ENCODE measurements around the gene OSTM1. TPM values are rescaled to one million over a fixed set of nuclear protein-coding genes. Genes with fewer than 3 reads are reported as not detected.
"Not testable (repeated sequence)": the region's sequence is repeated elsewhere in the genome, so short reads cannot be mapped to it uniquely, and the experiment has no call there.

The OSTM1 gene
- total RNA-seq, 4 donors from 2014 or later, result 26.3 to 327 (median 58.4) TPM

- in situ Hi-C loops (cut with MboI; ENCODE audit: low pct_ligation_motif_present in 1 of 4, low pct_unique_long_range_greater_than_20kb in 1 of 4, low sequenced_read_pairs in 3 of 4) (no loop called here), intact Hi-C loops (cut with DNase I; ENCODE audit: low total_unique reads) (no loop called here)
- no peak overlapping the region for H3K27ac ChIP-seq
- TF ChIP-seq POLR2AphosphoS5 (IDR thresholded peaks at IDR 0.05) (no peak), POLR2A (IDR thresholded peaks at IDR 0.05) (no peak), EP300 (IDR thresholded peaks at IDR 0.05; ENCODE audit: low read depth) (no peak), CTCF (IDR thresholded peaks at IDR 0.05) (no peak)
- 80 to 96% methylated on average over 1 to 15 of the region's 15 CpGs for WGBS, 2 donors (ENCODE audit: low coverage in 1 of 2)
- peaks cover 0 to 19% (median 15%) of the 10 kb centered on the region in 4 donors for H3K4me1 ChIP-seq
- H3K36me3 ChIP-seq, result no peaks in the 10 kb centered on the region
- DNase-seq, result no peak
- no peaks in the 10 kb centered on the region for H3K27me3 ChIP-seq
- no peak overlapping the region for H3K4me3 ChIP-seq
- peaks cover 11 to 12% of the 10 kb centered on the region in 2 donors for H3K9me3 ChIP-seq
Measured at GRCh38 chr6:108004861-108005260, 69.7 kb downstream of the OSTM1 start.

- Histone ChIP-seq H3K4me3 (peak overlapping the region in 1 of 4 donors; percentile 29), H3K36me3 (no peaks in the 10 kb centered on the region), H3K4me1 (peaks cover 0 to 19% (median 15%) of the 10 kb centered on the region in 4 donors), H3K9me3 (no peaks in the 10 kb centered on the region), H3K27ac (peak overlapping the region; percentile 78 to 89 (median 86)), H3K27me3 (no peaks in the 10 kb centered on the region)
- peak; percentile 67 for DNase-seq
- in situ Hi-C loops (cut with MboI; ENCODE audit: low pct_ligation_motif_present in 1 of 4, low pct_unique_long_range_greater_than_20kb in 1 of 4, low sequenced_read_pairs in 3 of 4) (no loop called here), intact Hi-C loops (cut with DNase I; ENCODE audit: low total_unique reads) (no loop called here)
- WGBS, 2 donors (ENCODE audit: low coverage in 1 of 2), result 30 to 46% methylated on average over 5 to 9 of the region's 9 CpGs
- TF ChIP-seq POLR2AphosphoS5 (IDR thresholded peaks at IDR 0.05), result peak in 2 of 3 donors; percentile 56 to 73
- TF ChIP-seq EP300 (IDR thresholded peaks at IDR 0.05; ENCODE audit: low read depth), result no peak
- no peak for TF ChIP-seq CTCF (IDR thresholded peaks at IDR 0.05)
- TF ChIP-seq POLR2A (IDR thresholded peaks at IDR 0.05), result peak; percentile 57
Measured at GRCh38 chr6:108002365-108003221, 71.9 kb downstream of the OSTM1 start.

- no peaks in the 10 kb centered on the region for H3K36me3 ChIP-seq
- H3K4me3 ChIP-seq, result no peak overlapping the region
- TF ChIP-seq EP300 (IDR thresholded peaks at IDR 0.05; ENCODE audit: low read depth) (no peak), POLR2AphosphoS5 (IDR thresholded peaks at IDR 0.05) (no peak)
- H3K27ac ChIP-seq, result peak overlapping the region; percentile 75 to 89 (median 86)
- WGBS, 2 donors (ENCODE audit: low coverage in 1 of 2), result 47 to 53% methylated on average over 5 to 7 of the region's 7 CpGs
- peaks cover 0 to 19% (median 15%) of the 10 kb centered on the region in 4 donors for H3K4me1 ChIP-seq
- in situ Hi-C loops (cut with MboI; ENCODE audit: low pct_ligation_motif_present in 1 of 4, low pct_unique_long_range_greater_than_20kb in 1 of 4, low sequenced_read_pairs in 3 of 4), result no loop called here
- DNase-seq, result no peak
- no peaks in the 10 kb centered on the region for H3K9me3 ChIP-seq
- intact Hi-C loops (cut with DNase I; ENCODE audit: low total_unique reads), result no loop called here
- H3K27me3 ChIP-seq, result no peaks in the 10 kb centered on the region
Measured at GRCh38 chr6:108001696-108002231, 72.8 kb downstream of the OSTM1 start.

GRCh38 chr6:108000259-108000658 lies 74.3 kb downstream of the OSTM1 start:
- DNase-seq; intact Hi-C loops (cut with DNase I; ENCODE audit: low total_unique reads); H3K36me3 ChIP-seq; H3K27me3 ChIP-seq; H3K4me3 ChIP-seq; H3K9me3 ChIP-seq; H3K27ac ChIP-seq; in situ Hi-C loops (cut with MboI; ENCODE audit: low pct_ligation_motif_present in 1 of 4, low pct_unique_long_range_greater_than_20kb in 1 of 4, low sequenced_read_pairs in 3 of 4): not testable (repeated sequence)
- H3K4me1 ChIP-seq, result peaks cover 0 to 19% (median 15%) of the 10 kb centered on the region in 4 donors
- 93 to 100% methylated on average over 4 to 5 of the region's 5 CpGs for WGBS, 2 donors (ENCODE audit: low coverage in 1 of 2)

GRCh38 chr6:107999341-107999740 lies 75.2 kb downstream of the OSTM1 start:
- H3K36me3 ChIP-seq, result no peaks in the 10 kb centered on the region
- no peak overlapping the region for H3K27ac ChIP-seq
- intact Hi-C loops (cut with DNase I; ENCODE audit: low total_unique reads) (no loop called here), in situ Hi-C loops (cut with MboI; ENCODE audit: low pct_ligation_motif_present in 1 of 4, low pct_unique_long_range_greater_than_20kb in 1 of 4, low sequenced_read_pairs in 3 of 4) (no loop called here)
- TF ChIP-seq POLR2A (IDR thresholded peaks at IDR 0.05) (no peak), EP300 (IDR thresholded peaks at IDR 0.05; ENCODE audit: low read depth) (no peak), CTCF (IDR thresholded peaks at IDR 0.05) (no peak), POLR2AphosphoS5 (IDR thresholded peaks at IDR 0.05) (no peak)
- H3K27me3 ChIP-seq, result no peaks in the 10 kb centered on the region
- H3K4me1 ChIP-seq, result peaks cover 0 to 19% (median 15%) of the 10 kb centered on the region in 4 donors
- no peaks in the 10 kb centered on the region for H3K9me3 ChIP-seq
- DNase-seq, result no peak
- H3K4me3 ChIP-seq, result no peak overlapping the region

Data from transverse colon (tissue), 4 donors.